ENCODE results near the gene PANX3. TPM values are rescaled to one million over a fixed set of nuclear protein-coding genes. Genes with fewer than 3 reads are reported as not detected.

PANX3 gene
- total and polyA plus RNA-seq, 9 of the 15 experiments (the other 6 are each of a cell fraction or from before 2014, with no cell fraction given) = 0.09 to 0.69 (median 0.39) TPM

DNA sequence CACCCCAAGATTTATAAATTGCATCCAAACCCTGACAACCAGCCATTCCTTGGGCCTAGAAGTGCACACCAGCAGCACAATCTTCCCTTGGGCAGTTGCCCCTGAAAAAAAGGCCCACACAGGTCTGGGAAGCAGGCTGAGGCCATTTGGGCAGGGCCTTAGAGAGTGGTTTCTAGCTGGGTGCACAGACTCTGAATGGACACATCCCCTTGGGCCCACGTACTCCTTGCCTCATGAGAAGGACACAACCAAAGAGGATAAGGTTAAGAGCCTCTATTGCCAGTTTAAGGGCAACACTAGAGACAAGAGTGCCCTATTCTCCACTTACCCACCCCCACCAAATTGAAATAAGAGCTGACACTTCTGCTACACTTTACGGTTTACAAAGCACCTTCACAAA lies 933 bp upstream of the PANX3 start:
- Histone ChIP-seq H3K27me3 (ENCODE audit: control insufficient read depth in 2 of 2, insufficient read depth in 2 of 2, low read length in 2 of 2) (peaks cover 3 to 11% of the 10 kb centered on the region in 2 experiments; a peak in 2 of 5 replicates), H4K20me1 (replicated peaks; ENCODE audit: control insufficient read depth, insufficient read depth, low read length) (no peaks in the 10 kb centered on the region), H3K27ac (ENCODE audit: extremely low read depth, low read depth, low read length) (no peak overlapping the region), H3K79me2 (ENCODE audit: control insufficient read depth, insufficient read depth, low read length) (no peaks in the 10 kb centered on the region), H3K4me1 (replicated peaks in 1 of 2; ENCODE audit: control insufficient read depth in 2 of 2, insufficient read depth in 2 of 2, low read length in 2 of 2) (no peaks in the 10 kb centered on the region; a peak in 2 of 5 replicates), H3K9me1 (ENCODE audit: control insufficient read depth, insufficient read depth, low read length) (no peaks in the 10 kb centered on the region), H3K4me3 (no peak overlapping the region), H3K36me3 (ENCODE audit: control insufficient read depth, insufficient read depth, low read length) (no peaks in the 10 kb centered on the region), H3K9ac (ENCODE audit: insufficient read depth in 1 of 2, low read depth in 2 of 2, low read length in 2 of 2) (no peak overlapping the region), H3K4me2 (ENCODE audit: insufficient read depth, low read length) (no peak overlapping the region), H3K9me3 (replicated peaks; ENCODE audit: control insufficient read depth, insufficient read depth, low read depth, low read length) (no peaks in the 10 kb centered on the region), H2AFZ (ENCODE audit: low read depth, low read length) (no peak overlapping the region)
- ChIA-PET CTCF (ENCODE audit: low intra/inter-chr PET ratio) (no interaction called here), POLR2A (interaction anchor here (0.6 to 0.7 kb wide), 2 partner anchors 57 to 1363 kb away, joined by 3 to 4 read pairs; no protein-coding TSS in a partner anchor)
- intact Hi-C loops (cut with micrococcal nuclease) (no loop called here), in situ Hi-C loops (cut with MboI) (no loop called here)
- no peak for ATAC-seq
- no TSS peak for BruUV-seq (replicated peaks)
- DNase-seq (ENCODE audit: extremely low read depth in 1 of 4, low spot score in 3 of 4) = no peak
- WGBS (ENCODE audit: insufficient coverage, low coverage, missing lambda C conversion rate) = 18% methylated on average over 2 of the region's 2 CpGs
- TF ChIP-seq, protein P1, sequence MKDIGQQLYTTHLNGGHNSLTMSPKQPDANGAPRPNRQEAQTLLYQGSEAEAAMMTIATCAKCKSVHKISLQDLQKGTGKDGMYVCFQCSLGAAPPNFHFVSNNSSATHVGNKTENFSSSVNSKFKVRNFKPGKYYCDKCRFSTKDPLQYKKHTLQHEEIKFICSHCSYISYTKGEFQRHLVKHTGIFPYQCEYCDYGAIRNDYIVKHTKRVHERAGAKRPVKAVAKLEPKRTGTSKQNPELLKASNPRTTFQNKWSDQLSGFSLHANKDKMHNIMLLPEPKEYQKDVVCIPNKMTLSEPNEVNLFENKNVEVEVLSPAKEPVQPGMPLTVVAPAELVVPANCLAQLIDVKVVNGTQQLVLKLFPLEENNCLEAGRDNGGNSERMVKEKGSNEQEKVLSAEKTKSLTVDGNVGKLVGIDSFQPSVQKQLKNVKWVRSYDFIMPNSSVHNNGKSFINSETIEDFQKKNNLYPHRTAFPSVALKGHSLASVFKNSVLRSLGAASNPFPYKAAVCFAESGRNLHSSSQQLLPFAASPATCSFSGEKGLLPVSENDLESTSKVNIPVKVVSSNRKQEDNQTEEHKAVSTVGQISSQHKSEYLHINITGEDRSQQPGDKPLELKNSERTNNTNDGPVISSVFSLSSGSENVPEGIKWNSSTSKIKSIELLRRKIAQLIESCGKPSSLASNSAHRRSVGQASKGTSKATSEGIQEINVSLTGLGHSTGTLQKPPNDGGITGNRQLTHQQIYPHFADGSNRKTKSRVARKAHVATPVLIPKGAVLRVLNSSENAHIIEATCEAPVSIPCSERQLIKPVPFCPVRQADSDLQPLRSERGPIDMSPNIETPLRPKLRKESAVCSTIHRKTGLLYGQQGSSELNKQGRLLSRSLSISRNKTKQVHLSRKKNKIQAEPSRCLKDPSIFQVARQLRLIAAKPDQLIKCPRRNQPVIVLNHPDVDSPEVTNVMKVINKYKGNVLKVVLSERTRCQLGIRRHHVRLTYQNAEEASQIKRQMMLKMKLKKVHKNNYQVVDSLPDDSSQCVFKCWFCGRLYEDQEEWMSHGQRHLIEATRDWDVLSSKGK (CRISPR knock-in tag; IDR thresholded peaks at IDR 0.05) = no peak
- TF ChIP-seq PHB2 (IDR thresholded peaks at IDR 0.05; ENCODE audit: low read depth) (no peak), ELF1 (tag; IDR thresholded peaks at IDR 0.05) (no peak), HDAC1 (IDR thresholded peaks at IDR 0.05) (no peak), TEAD4 (IDR thresholded peaks at IDR 0.05; ENCODE audit: low read length) (no peak), TEAD4 (CRISPR knock-in tag; IDR thresholded peaks at IDR 0.05; ENCODE audit: borderline replicate concordance) (no peak), U2AF2 (optimal IDR thresholded peaks at IDR 0.05; ENCODE audit: low read depth, low read length) (no peak), ZNF830 (CRISPR knock-in tag; IDR thresholded peaks at IDR 0.05) (no peak), ZNF780A (CRISPR knock-in tag; IDR thresholded peaks at IDR 0.05) (no peak), NBN (IDR thresholded peaks at IDR 0.05; ENCODE audit: low read depth) (no peak), TEAD1 (CRISPR knock-in tag; IDR thresholded peaks at IDR 0.05) (no peak), ZNF263 (CRISPR knock-in tag; IDR thresholded peaks at IDR 0.05; ENCODE audit: borderline replicate concordance) (no peak), HDAC8 (tag; IDR thresholded peaks at IDR 0.05) (no peak), ZNF384 (IDR thresholded peaks at IDR 0.05; ENCODE audit: low read depth, low read length) (no peak), SUPT5H (IDR thresholded peaks at IDR 0.05) (no peak), ETV5 (CRISPR knock-in tag; IDR thresholded peaks at IDR 0.05; ENCODE audit: low read depth) (no peak), ASH1L (IDR thresholded peaks at IDR 0.05; ENCODE audit: borderline replicate concordance, low read depth, partially characterized antibody) (no peak), IFI16 (CRISPR knock-in tag; IDR thresholded peaks at IDR 0.05) (no peak)
- TF ChIP-seq, protein P2, sequence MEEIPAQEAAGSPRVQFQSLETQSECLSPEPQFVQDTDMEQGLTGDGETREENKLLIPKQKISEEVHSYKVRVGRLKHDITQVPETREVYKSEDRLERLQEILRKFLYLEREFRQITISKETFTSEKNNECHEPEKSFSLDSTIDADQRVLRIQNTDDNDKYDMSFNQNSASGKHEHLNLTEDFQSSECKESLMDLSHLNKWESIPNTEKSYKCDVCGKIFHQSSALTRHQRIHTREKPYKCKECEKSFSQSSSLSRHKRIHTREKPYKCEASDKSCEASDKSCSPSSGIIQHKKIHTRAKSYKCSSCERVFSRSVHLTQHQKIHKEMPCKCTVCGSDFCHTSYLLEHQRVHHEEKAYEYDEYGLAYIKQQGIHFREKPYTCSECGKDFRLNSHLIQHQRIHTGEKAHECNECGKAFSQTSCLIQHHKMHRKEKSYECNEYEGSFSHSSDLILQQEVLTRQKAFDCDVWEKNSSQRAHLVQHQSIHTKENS (CRISPR knock-in tag; IDR thresholded peaks at IDR 0.05) = no peak
- TF ChIP-seq, protein P3, sequence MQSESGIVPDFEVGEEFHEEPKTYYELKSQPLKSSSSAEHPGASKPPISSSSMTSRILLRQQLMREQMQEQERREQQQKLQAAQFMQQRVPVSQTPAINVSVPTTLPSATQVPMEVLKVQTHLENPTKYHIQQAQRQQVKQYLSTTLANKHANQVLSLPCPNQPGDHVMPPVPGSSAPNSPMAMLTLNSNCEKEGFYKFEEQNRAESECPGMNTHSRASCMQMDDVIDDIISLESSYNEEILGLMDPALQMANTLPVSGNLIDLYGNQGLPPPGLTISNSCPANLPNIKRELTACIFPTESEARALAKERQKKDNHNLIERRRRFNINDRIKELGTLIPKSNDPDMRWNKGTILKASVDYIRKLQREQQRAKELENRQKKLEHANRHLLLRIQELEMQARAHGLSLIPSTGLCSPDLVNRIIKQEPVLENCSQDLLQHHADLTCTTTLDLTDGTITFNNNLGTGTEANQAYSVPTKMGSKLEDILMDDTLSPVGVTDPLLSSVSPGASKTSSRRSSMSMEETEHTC (IDR thresholded peaks at IDR 0.05) = no peak
- FAIRE-seq = no peak

All from K562 (cell line).